ENCODE results near the gene USP28.

DNA sequence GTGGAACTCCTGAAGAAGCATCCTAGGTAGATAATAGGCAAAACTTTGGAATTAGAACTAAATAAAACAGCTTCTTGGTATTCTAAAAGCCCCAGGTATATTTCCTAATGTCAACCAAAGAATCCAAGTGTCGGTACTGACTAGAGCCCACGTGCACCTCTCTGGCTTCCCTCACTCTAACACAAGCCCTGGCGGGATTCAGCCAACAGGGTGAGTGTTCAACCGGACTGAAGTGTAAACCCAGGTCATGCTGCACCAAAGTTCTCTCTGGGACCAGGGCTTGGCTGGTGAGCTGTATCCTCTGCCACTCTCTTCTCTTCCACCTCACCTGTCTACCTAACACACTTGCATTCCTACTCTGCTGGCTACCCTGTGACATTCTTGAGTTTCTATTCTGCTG is 40.1 kb downstream of the USP28 start:
- TF ChIP-seq HDGF (IDR thresholded peaks at IDR 0.05; ENCODE audit: borderline replicate concordance) (no peak), CTBP1 (IDR thresholded peaks at IDR 0.05; ENCODE audit: borderline replicate concordance) (no peak), SP1 (IDR thresholded peaks at IDR 0.05) (no peak), FOXM1 (IDR thresholded peaks at IDR 0.05; ENCODE audit: borderline replicate concordance) (no peak), NFRKB (IDR thresholded peaks at IDR 0.05) (no peak), SUZ12 (IDR thresholded peaks at IDR 0.05) (no peak), L3MBTL2 (conservative IDR thresholded peaks at IDR 0.05) (no peak)

Measured in HEK293T (cell line).